Liver (tissue), 3 donors: Measurements from ENCODE around the gene GNB1.

Source experiments
- CTCF ChIP-seq: fragments of 150-350 bp; IDR thresholded peaks from 2 replicates; pipeline ENCODE4 v1.5.1; 2017; ENCODE audit warnings: improper control_type of control experiment, low read depth, low read length; ENCODE audit not compliant: missing input control
- HNF4A ChIP-seq, 2 donors: conservative IDR thresholded peaks; 2 replicates each; pipeline ENCODE4 v1.6.1; 2016; ENCODE audit warnings: antibody characterized with exemption in 2 of 2, mild to moderate bottlenecking in 2 of 2
- HNF4G ChIP-seq: IDR thresholded peaks from 2 replicates; pipeline ENCODE4 v1.6.1; 2016; ENCODE audit warnings: antibody characterized with exemption
- donor health status: healthy.
- donor health status: healthy.

- no peak for TF ChIP-seq CTCF
- TF ChIP-seq HNF4G: no peak
- TF ChIP-seq HNF4A (conservative IDR thresholded peaks at IDR 0.05): no peak
These were observed 48.6 kb upstream of the GNB1 start for GRCh38 chr1:1939296-1940122.
